K562 (cell line): ENCODE results near the gene TMEM43. TPM values are rescaled to one million over a fixed set of nuclear protein-coding genes. Genes with fewer than 3 reads are reported as not detected.

Source experiments
- ATAC-seq: fragments of 200-7000 bp; cut with Tn5 transposase; 3 replicates; pipeline ENCODE4 v1.9.1; 2020; ENCODE audit warnings: moderate library complexity
- BruUV-seq: library from RNA; stranded (reverse); fragments of 400-500 nt; replicated peaks from 2 replicates; lab custom pipeline; 2021; lab: Mats Ljungman, UMichigan
- CTCF ChIA-PET: fragments of 300-600 bp; formaldehyde crosslinking; extraction: SDS; loops from one replicate; lab custom pipeline; 2021; ENCODE audit warnings: low intra/inter-chr PET ratio; lab: Yijun Ruan, JAX
- POLR2A ChIA-PET: fragments of 300-600, 350-650 bp; sonication (Branson Sonifier 250); formaldehyde crosslinking; extraction: SDS; loops from one replicate; lab custom pipeline; 2021; ENCODE audit warnings: antibody characterized with exemption, inconsistent platforms; lab: Yijun Ruan, JAX
- DNase-seq, 4 experiments: peaks; one replicate each; pipeline versions ENCODE4 v3.0.0 to v3.0.0-alpha.2; 2011 to 2018; ENCODE audit warnings: low spot score in 3 of 4, mixed read lengths in 3 of 4; ENCODE audit errors: extremely low read depth in 1 of 4
- FAIRE-seq: peaks from 2 replicates; lab custom pipeline; 2011; peaks lifted over from hg19 to GRCh38; lab: Jason Lieb, UNC
- H2AFZ ChIP-seq: 2 replicates; pipeline ENCODE4 v1.6.0; 2011; ENCODE audit warnings: low read depth, low read length, control low read depth, inconsistent platforms
- H3K27ac ChIP-seq: fragments of 200-600 bp; 3 replicates; pipeline ENCODE4 v1.8.0; 2011; ENCODE audit warnings: low read depth, mild to moderate bottlenecking, control low read depth, inconsistent platforms, low read length, moderate library complexity, mixed read lengths; ENCODE audit errors: extremely low read depth
- H3K27me3 ChIP-seq, 2 experiments: fragments of 300-600 bp in 1 of 2; 2 replicates in 1 of 2; 3 replicates in 1 of 2; pipeline versions ENCODE4 v1.6.0 to v1.8.0; 2011; ENCODE audit warnings: inconsistent platforms in 2 of 2, low read length in 2 of 2, mild to moderate bottlenecking in 1 of 2, mixed read lengths in 1 of 2, moderate library complexity in 1 of 2; ENCODE audit not compliant: control insufficient read depth in 2 of 2, insufficient read depth in 2 of 2
- H3K36me3 ChIP-seq: fragments of 300-600 bp; 3 replicates; pipeline ENCODE4 v1.8.0; 2011; ENCODE audit warnings: mild to moderate bottlenecking, low read length, inconsistent platforms; ENCODE audit not compliant: control insufficient read depth, insufficient read depth
- H3K4me1 ChIP-seq, 2 experiments: fragments of 200-600 bp in 1 of 2; replicated peaks in 1 of 2; 2 replicates in 1 of 2; 3 replicates in 1 of 2; pipeline versions ENCODE4 v1.5.1 to v1.8.0; 2011; ENCODE audit warnings: inconsistent platforms in 2 of 2, low read length in 2 of 2, mild to moderate bottlenecking in 1 of 2, mixed read lengths in 1 of 2, moderate library complexity in 1 of 2; ENCODE audit not compliant: control insufficient read depth in 2 of 2, insufficient read depth in 2 of 2
- H3K4me2 ChIP-seq: 2 replicates; pipeline ENCODE4 v1.6.1; 2011; ENCODE audit warnings: low read length, control low read depth, inconsistent platforms, mixed read lengths; ENCODE audit not compliant: insufficient read depth
- H3K4me3 ChIP-seq: fragments of 200-600 bp; sonication (generic), shearing (Covaris generic); 2 replicates; pipeline ENCODE4 v1.5.1; 2016; ENCODE audit warnings: control low read depth, inconsistent platforms
- H3K79me2 ChIP-seq: fragments of 200-600 bp; 3 replicates; pipeline ENCODE4 v1.8.0; 2011; ENCODE audit warnings: low read length, inconsistent platforms; ENCODE audit not compliant: control insufficient read depth, insufficient read depth
- H3K9ac ChIP-seq, 2 experiments: 2 replicates each; pipeline versions ENCODE4 v1.6.0 to v1.6.1; 2011; ENCODE audit warnings: low read depth in 2 of 2, low read length in 2 of 2, control low read depth in 1 of 2, inconsistent platforms in 1 of 2, mild to moderate bottlenecking in 1 of 2, mixed read lengths in 1 of 2; ENCODE audit not compliant: insufficient read depth in 1 of 2
- H3K9me1 ChIP-seq: one replicate; pipeline ENCODE4 v1.6.0; 2011; ENCODE audit warnings: inconsistent platforms, mild to moderate bottlenecking, low read length, moderate library complexity; ENCODE audit not compliant: control insufficient read depth, insufficient read depth
- H3K9me3 ChIP-seq: replicated peaks from 2 replicates; pipeline ENCODE4 v1.5.1; 2011; ENCODE audit warnings: low read depth, low read length, inconsistent platforms; ENCODE audit not compliant: control insufficient read depth, insufficient read depth
- H4K20me1 ChIP-seq: replicated peaks from 2 replicates; pipeline ENCODE4 v1.6.1; 2011; ENCODE audit warnings: low read length, inconsistent platforms, mixed read lengths; ENCODE audit not compliant: control insufficient read depth, insufficient read depth
- FOS ChIP-seq: IDR thresholded peaks from 3 replicates; pipeline ENCODE4 v1.6.1; 2011; ENCODE audit not compliant: insufficient read length; ENCODE audit errors: extremely low read depth
- HCFC1 ChIP-seq: IDR thresholded peaks from 2 replicates; pipeline ENCODE4 v1.6.1; 2012; ENCODE audit warnings: low read depth, low read length, improper control_type of control experiment
- HEY1 ChIP-seq: fragments of 250-450 bp; sonication (Bioruptor Pico); IDR thresholded peaks from 2 replicates; pipeline ENCODE4 v1.5.0; 2020; ENCODE audit warnings: mild to moderate bottlenecking, moderate library complexity, borderline replicate concordance
- MAZ ChIP-seq, 2 experiments: fragments of 450-650 bp in 1 of 2; sonication (generic) in 1 of 2; formaldehyde crosslinking; IDR thresholded peaks in 1 of 2; conservative IDR thresholded peaks in 1 of 2; 2 replicates each; pipeline versions ENCODE4 v1.4.0 to v1.5.0; 2020; ENCODE audit warnings: mild to moderate bottlenecking in 1 of 2, missing genetic modification reagents in 1 of 2
- RBFOX2 ChIP-seq: fragments of 200-400 bp; formaldehyde crosslinking; IDR thresholded peaks from 2 replicates; pipeline ENCODE4 v1.6.1; 2017; ENCODE audit warnings: low read depth, mild to moderate bottlenecking, low read length, moderate library complexity
- ZNF239 ChIP-seq: fragments of 250-450 bp; sonication (Bioruptor Pico); IDR thresholded peaks from 2 replicates; pipeline ENCODE4 v1.4.0; 2020; ENCODE audit warnings: mild to moderate bottlenecking
- WGBS: fragments of 100-300 bp; shearing (Covaris generic); methylation state at CpG from one replicate; pipeline ENCODE4 v1.1.6; 2016; ENCODE audit warnings: low coverage, mixed read lengths; ENCODE audit not compliant: insufficient coverage; ENCODE audit errors: missing lambda C conversion rate; 5-methylcytosine and 5-hydroxymethylcytosine counted together
- in situ Hi-C: fragments of 300-500 bp; cut with MboI; formaldehyde crosslinking; loops from 4 replicates; pipeline ENCODE4 v1.15.0; 2018; ENCODE audit warnings: inconsistent platforms, mixed read lengths
- intact Hi-C: fragments of 100-400 bp; cut with micrococcal nuclease; formaldehyde crosslinking; loops from 2 replicates; pipeline ENCODE4 v1.14.2; 2022
- polyA plus RNA-seq, 8 experiments: library from polyadenylated mRNA; depleted of rRNA in 4 of 8; stranded (reverse) in 5 of 8; unstranded in 3 of 8; fragments of >200 nt; fragmentation: Nextera tagmentation in 2 of 8; fragmentation: Illumina TruSeq in 1 of 8; extraction: Ambion mirVana in 2 of 8; extraction: Trizol in 1 of 8; gene quantifications; 2 replicates each; pipeline versions ENCODE4 v1.2.1 to v1.2.3, GENCODE V29; 2011 to 2014; ENCODE audit warnings: inconsistent platforms in 1 of 8, missing spikeins in 1 of 8
- total RNA-seq, 7 experiments: library from RNA; depleted of rRNA in 6 of 7; stranded (reverse); fragments of >200 nt in 6 of 7; fragmentation: Illumina TruSeq in 2 of 7; extraction: Trizol in 2 of 7; gene quantifications; 2 replicates each; pipeline versions ENCODE4 v1.2.1 to v1.2.3, GENCODE V29; 2011 to 2021; ENCODE audit warnings: low replicate concordance in 1 of 7
- TF ChIP-seq, protein P1 (sequence below): sonication (generic); formaldehyde crosslinking; IDR thresholded peaks from 2 replicates; pipeline ENCODE4 v1.8.0; 2022; ENCODE audit warnings: missing genetic modification reagents, mild to moderate bottlenecking, borderline replicate concordance

The TMEM43 gene
- total and polyA plus RNA-seq, 9 of the 15 experiments (the other 6 are each of a cell fraction or from before 2014, with no cell fraction given), result 16.7 to 46.1 (median 35.7) TPM

GRCh38 chr3:14157951-14158350 lies 33.1 kb downstream of the TMEM43 start:
- Histone ChIP-seq H3K4me3 (no peak overlapping the region), H3K9me3 (peaks cover 16% of the 10 kb centered on the region), H3K9ac (no peak overlapping the region), H3K36me3 (peaks cover 90% of the 10 kb centered on the region), H3K4me2 (no peak overlapping the region), H3K79me2 (no peaks in the 10 kb centered on the region), H4K20me1 (no peaks in the 10 kb centered on the region; the same call in 1 of the 2 replicates), H3K27me3 (no peaks in the 10 kb centered on the region), H3K9me1 (no peaks in the 10 kb centered on the region), H3K27ac (no peak overlapping the region), H2AFZ (no peak overlapping the region), H3K4me1 (no peaks in the 10 kb centered on the region)
- no peak for FAIRE-seq
- in situ Hi-C loops, result no loop called here
- TF ChIP-seq, protein P1, sequence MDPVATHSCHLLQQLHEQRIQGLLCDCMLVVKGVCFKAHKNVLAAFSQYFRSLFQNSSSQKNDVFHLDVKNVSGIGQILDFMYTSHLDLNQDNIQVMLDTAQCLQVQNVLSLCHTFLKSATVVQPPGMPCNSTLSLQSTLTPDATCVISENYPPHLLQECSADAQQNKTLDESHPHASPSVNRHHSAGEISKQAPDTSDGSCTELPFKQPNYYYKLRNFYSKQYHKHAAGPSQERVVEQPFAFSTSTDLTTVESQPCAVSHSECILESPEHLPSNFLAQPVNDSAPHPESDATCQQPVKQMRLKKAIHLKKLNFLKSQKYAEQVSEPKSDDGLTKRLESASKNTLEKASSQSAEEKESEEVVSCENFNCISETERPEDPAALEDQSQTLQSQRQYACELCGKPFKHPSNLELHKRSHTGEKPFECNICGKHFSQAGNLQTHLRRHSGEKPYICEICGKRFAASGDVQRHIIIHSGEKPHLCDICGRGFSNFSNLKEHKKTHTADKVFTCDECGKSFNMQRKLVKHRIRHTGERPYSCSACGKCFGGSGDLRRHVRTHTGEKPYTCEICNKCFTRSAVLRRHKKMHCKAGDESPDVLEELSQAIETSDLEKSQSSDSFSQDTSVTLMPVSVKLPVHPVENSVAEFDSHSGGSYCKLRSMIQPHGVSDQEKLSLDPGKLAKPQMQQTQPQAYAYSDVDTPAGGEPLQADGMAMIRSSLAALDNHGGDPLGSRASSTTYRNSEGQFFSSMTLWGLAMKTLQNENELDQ (CRISPR knock-in tag), result no peak
- no peak for TF ChIP-seq HEY1 (CRISPR knock-in tag)
- TF ChIP-seq MAZ (CRISPR knock-in tag; conservative IDR thresholded peaks at IDR 0.05 in 1 of 2, IDR thresholded peaks at IDR 0.05 in 1 of 2), result no peak
- no peak for TF ChIP-seq HCFC1
- TF ChIP-seq FOS, result no peak
- 0 out of 2 replicates have a peak, but pooled peaks have one; percentile 15 for TF ChIP-seq RBFOX2
- no peak for TF ChIP-seq ZNF239 (CRISPR knock-in tag)
- no peak for ATAC-seq
- no peak for DNase-seq
- 95% methylated on average over 9 of the region's 9 CpGs for WGBS
- CTCF ChIA-PET, result no interaction called here
- no TSS peak for BruUV-seq
- intact Hi-C loops, result no loop called here
- POLR2A ChIA-PET, result interaction anchor here (0.7 to 1.6 kb wide), 2 partner anchors 13 to 42 kb away, joined by 3 read pairs; no protein-coding TSS in a partner anchor
